ENCODE results near the gene ATP6V1C2.

DNA sequence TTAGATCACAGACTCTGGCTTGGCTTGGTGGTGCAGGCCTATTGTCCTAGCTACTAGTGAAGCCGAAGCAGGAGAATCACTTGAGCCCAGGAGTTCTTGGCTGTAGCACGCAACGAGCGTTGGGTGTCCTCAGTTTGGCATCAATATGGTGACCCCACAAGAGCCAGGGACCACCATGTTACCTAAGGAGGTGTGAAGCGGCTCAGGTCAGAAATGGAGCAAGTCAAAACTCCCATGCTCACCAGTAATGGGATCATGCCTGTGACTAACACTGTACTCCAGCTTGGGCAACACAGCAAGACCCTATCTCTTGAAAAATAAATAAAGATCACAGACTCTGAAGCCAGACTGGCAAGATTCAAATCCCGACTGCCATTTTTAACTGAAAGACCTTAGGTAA is 29.9 kb upstream of the ATP6V1C2 start:
- TF ChIP-seq, protein P1, sequence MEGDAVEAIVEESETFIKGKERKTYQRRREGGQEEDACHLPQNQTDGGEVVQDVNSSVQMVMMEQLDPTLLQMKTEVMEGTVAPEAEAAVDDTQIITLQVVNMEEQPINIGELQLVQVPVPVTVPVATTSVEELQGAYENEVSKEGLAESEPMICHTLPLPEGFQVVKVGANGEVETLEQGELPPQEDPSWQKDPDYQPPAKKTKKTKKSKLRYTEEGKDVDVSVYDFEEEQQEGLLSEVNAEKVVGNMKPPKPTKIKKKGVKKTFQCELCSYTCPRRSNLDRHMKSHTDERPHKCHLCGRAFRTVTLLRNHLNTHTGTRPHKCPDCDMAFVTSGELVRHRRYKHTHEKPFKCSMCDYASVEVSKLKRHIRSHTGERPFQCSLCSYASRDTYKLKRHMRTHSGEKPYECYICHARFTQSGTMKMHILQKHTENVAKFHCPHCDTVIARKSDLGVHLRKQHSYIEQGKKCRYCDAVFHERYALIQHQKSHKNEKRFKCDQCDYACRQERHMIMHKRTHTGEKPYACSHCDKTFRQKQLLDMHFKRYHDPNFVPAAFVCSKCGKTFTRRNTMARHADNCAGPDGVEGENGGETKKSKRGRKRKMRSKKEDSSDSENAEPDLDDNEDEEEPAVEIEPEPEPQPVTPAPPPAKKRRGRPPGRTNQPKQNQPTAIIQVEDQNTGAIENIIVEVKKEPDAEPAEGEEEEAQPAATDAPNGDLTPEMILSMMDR (IDR thresholded peaks at IDR 0.05) = no peak
- TF ChIP-seq FOSL2 (IDR thresholded peaks at IDR 0.05) = no peak
- TF ChIP-seq FOSL2 (CRISPR knock-in tag; IDR thresholded peaks at IDR 0.05) = no peak
- TF ChIP-seq TP53 (CRISPR knock-in tag; IDR thresholded peaks at IDR 0.05) = no peak
- TF ChIP-seq POLR2A (IDR thresholded peaks at IDR 0.05; ENCODE audit: low read length) = no peak
- TF ChIP-seq RCOR1 (IDR thresholded peaks at IDR 0.05; ENCODE audit: low read depth, low read length) = no peak
- TF ChIP-seq ZNF302 (CRISPR knock-in tag; IDR thresholded peaks at IDR 0.05) = no peak
- no peak for TF ChIP-seq RFX5 (IDR thresholded peaks at IDR 0.05)
- no peak for TF ChIP-seq CBX8 (IDR thresholded peaks at IDR 0.05)
- TF ChIP-seq, protein P2, sequence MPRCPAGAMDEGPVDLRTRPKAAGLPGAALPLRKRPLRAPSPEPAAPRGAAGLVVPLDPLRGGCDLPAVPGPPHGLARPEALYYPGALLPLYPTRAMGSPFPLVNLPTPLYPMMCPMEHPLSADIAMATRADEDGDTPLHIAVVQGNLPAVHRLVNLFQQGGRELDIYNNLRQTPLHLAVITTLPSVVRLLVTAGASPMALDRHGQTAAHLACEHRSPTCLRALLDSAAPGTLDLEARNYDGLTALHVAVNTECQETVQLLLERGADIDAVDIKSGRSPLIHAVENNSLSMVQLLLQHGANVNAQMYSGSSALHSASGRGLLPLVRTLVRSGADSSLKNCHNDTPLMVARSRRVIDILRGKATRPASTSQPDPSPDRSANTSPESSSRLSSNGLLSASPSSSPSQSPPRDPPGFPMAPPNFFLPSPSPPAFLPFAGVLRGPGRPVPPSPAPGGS (IDR thresholded peaks at IDR 0.05) = no peak
- TF ChIP-seq MAZ (IDR thresholded peaks at IDR 0.05; ENCODE audit: borderline replicate concordance, low read depth, low read length) = no peak
